ENCODE data around the gene SELENON. TPM values are rescaled to one million over a fixed set of nuclear protein-coding genes. Genes with fewer than 3 reads are reported as not detected.

The SELENON gene
- total and polyA plus RNA-seq, 2 of the 13 experiments (the other 11 are each of a cell fraction or from before 2014, with no cell fraction given) = 3.8 to 8.0 TPM

DNA sequence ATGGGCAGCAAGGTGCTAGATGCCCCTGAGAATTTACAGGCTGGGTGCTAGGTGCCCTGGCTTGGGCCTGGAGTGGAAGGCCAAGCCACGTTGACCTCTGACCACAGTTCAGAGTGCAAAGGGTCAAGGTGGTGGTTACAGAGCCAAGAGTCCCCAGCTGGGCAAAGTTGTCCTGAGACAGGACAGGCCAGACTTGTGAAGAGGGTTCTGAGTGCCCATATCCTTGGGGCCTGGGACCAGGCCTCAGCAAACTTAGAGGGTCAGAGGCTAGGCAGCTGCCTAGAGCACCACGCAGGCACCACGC, 18.9 kb upstream of the SELENON start:
- in situ Hi-C loops (cut with HindIII; ENCODE audit: extremely low pct_ligation_motif_present, low pct_unique_long_range_greater_than_20kb) (no loop called here), intact Hi-C loops (cut with micrococcal nuclease; ENCODE audit: unreplicated experiment) (no loop called here)
- ATAC-seq = peak; percentile 26
- Histone ChIP-seq H3K9me3 (ENCODE audit: low read length) (no peaks in the 10 kb centered on the region), H3K27ac (ENCODE audit: extremely low read length, insufficient read depth, low read length) (no peak overlapping the region), H3K27me3 (ENCODE audit: control insufficient read depth in 1 of 2, insufficient read depth in 2 of 2, low read length in 2 of 2) (peaks cover 0 to 31% of the 10 kb centered on the region in 2 experiments; a peak in 3 of 5 replicates), H3K4me1 (ENCODE audit: insufficient read depth, low read length) (peaks cover 24% of the 10 kb centered on the region), H3K9ac (ENCODE audit: insufficient read depth, low read depth, low read length) (no peak overlapping the region), H2AFZ (ENCODE audit: low read length) (no peak overlapping the region), H3K4me2 (ENCODE audit: low read depth, low read length) (peak overlapping the region; percentile 24; the same call in 1 of the 2 replicates), H3K36me3 (replicated peaks in 1 of 2; ENCODE audit: control insufficient read depth in 1 of 2, insufficient read depth in 2 of 2, low read length in 2 of 2) (no peaks in the 10 kb centered on the region), H3K4me3 (replicated peaks in 1 of 3; ENCODE audit: insufficient read depth in 1 of 3, low read depth in 2 of 3, low read length in 3 of 3) (no peak overlapping the region), H4K20me1 (ENCODE audit: insufficient read depth, low read length) (no peaks in the 10 kb centered on the region), H3K79me2 (ENCODE audit: insufficient read depth, low read length) (no peaks in the 10 kb centered on the region)
- no peak for FAIRE-seq
- TF ChIP-seq HNRNPL (IDR thresholded peaks at IDR 0.05; ENCODE audit: low read depth, low read length) (0 out of 2 replicates have a peak, but pooled peaks have one; percentile 22), ZNF431 (CRISPR knock-in tag; IDR thresholded peaks at IDR 0.05; ENCODE audit: borderline replicate concordance, low read depth) (no peak), ZNF850 (CRISPR knock-in tag; conservative IDR thresholded peaks at IDR 0.05) (no peak), NR2C2 (CRISPR knock-in tag; IDR thresholded peaks at IDR 0.05; ENCODE audit: borderline replicate concordance) (0 out of 2 replicates have a peak, but pooled peaks have one; percentile 31), POLR2AphosphoS5 (IDR thresholded peaks at IDR 0.05; ENCODE audit: low read depth, low read length) (no peak), TRIM24 (CRISPR knock-in tag; IDR thresholded peaks at IDR 0.05) (no peak), HNF4G (IDR thresholded peaks at IDR 0.05; ENCODE audit: borderline replicate concordance, low read depth, low read length) (peak; percentile 18; the same call in 1 of the 2 replicates), HNF4G (CRISPR knock-in tag; IDR thresholded peaks at IDR 0.05; ENCODE audit: borderline replicate concordance, low read depth) (no peak), ZNF878 (CRISPR knock-in tag; IDR thresholded peaks at IDR 0.05) (no peak), FOXM1 (CRISPR knock-in tag; IDR thresholded peaks at IDR 0.05) (no peak)
- TF ChIP-seq, protein P1, sequence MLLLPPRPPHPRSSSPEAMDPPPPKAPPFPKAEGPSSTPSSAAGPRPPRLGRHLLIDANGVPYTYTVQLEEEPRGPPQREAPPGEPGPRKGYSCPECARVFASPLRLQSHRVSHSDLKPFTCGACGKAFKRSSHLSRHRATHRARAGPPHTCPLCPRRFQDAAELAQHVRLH (CRISPR knock-in tag; IDR thresholded peaks at IDR 0.05; ENCODE audit: borderline replicate concordance, low read depth) = no peak
- no peak for DNase-seq (ENCODE audit: low spot score)
- ChIA-PET CTCF (ENCODE audit: low intra/inter-chr PET ratio, low total read pairs) (no interaction called here), POLR2A (no interaction called here)
- WGBS (ENCODE audit: low lambda C conversion rate) = 0% methylated on average over 1 of the region's 3 CpGs
- BruUV-seq (replicated peaks) = no TSS peak
